Stimulated activated CD4-positive, alpha-beta T cell treated with anti-CD3 and anti-CD28 coated beads, Interleukin-15, amount 100 ng/mL, for 1 hour (primary cell): ENCODE measurements around the gene UBE3B.

Source experiments
- DNase-seq, 2 donors: peaks; one replicate each; pipeline ENCODE4 v3.0.0-alpha.2; 2020; ENCODE audit warnings: low read depth in 1 of 2, low spot score in 1 of 2

The UBE3B gene

GRCh38 chr12:109550281-109550680 is 72.8 kb downstream of the UBE3B start:
- DNase-seq = no peak

DNA sequence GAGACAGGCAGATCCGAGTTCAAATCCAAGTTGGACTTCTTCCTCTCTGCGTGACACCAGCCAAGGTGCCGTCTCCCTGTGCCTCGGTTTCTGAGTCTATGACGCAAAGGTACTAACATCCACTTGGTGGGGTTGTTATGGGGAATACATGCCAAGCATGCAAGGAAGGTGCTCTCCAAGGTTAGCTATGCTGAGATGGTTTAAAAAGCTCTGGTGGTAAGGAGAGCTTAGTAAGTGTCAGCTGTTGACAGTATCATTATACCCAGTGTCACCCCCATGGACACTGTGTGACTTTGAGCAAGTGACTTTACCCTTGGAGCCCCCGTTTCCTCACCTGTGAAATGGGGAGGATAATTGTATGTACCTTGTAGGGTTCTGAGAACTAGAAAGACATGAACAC is 73.7 kb downstream of the UBE3B start:
- DNase-seq = no peak

DNA sequence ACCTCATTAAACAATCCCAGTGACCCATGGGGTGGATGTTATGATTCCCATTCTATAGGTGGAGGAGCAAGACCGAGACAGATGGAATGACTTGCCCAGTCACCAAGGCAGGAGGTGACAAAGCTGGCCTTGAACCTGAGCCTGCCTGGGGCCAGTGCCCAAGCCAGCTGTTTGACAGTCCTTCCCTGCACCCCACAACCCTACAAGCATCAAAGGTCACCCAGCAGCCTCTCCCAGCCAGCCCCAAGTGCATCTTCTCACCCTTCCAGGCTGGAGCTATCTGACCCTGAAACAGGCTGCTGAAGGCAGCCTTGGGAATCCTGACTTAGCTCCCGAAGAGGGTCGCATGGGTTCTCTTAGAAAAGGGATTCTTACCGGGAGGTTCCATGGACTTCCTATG is 75.5 kb downstream of the UBE3B start:
- DNase-seq = no peak

- DNase-seq = no peak
Observed at GRCh38 chr12:109553483-109553882, 76.0 kb downstream of the UBE3B start.

DNA sequence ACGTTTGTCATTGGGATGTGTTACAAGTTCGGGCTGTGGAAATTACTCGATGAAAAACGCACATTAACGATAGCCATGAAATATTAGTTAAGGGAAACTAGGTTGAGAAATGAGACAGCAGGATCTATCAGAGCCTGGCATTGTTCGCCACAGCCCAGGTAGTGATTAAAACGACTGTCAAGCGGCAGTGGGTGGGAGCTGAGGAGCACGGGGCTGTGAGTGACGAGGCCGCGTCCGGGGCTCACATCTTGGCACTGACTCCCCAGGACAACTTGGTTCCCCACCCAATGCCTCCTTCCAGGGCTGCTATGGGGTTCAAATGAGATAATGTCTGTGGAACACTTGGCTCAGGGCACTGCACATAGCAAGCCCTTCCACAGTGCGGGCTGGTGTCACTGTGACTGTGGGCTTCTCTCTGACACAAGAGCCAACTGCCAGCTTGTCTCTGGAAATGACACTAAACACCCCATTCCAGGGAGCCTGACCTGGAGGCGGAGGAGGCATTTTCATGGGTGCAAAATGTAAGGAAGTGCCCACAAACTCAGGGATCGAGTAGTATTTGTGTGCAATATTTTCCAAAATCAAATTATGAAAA is 76.6 kb downstream of the UBE3B start:
- no peak for DNase-seq

DNA sequence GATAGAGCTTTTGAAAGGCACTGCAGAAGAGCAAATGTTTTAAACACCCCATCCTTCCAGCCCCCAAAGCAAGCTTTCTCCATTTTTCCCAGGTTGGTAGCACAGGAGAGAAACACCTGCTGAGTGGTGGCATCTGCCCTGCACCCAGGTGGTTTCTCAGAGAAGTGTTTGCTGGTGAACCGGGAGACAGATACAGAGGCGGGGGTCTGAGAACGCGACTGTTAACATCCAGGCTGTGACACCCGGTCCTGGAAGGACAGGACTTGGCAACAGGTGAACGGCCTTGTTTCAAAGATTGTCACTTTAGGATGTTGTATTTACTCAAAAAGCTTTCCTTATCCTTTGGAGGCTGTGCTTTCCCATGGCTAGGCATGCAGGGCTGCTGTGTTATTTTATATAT is 77.3 kb downstream of the UBE3B start:
- no peak for DNase-seq

DNA sequence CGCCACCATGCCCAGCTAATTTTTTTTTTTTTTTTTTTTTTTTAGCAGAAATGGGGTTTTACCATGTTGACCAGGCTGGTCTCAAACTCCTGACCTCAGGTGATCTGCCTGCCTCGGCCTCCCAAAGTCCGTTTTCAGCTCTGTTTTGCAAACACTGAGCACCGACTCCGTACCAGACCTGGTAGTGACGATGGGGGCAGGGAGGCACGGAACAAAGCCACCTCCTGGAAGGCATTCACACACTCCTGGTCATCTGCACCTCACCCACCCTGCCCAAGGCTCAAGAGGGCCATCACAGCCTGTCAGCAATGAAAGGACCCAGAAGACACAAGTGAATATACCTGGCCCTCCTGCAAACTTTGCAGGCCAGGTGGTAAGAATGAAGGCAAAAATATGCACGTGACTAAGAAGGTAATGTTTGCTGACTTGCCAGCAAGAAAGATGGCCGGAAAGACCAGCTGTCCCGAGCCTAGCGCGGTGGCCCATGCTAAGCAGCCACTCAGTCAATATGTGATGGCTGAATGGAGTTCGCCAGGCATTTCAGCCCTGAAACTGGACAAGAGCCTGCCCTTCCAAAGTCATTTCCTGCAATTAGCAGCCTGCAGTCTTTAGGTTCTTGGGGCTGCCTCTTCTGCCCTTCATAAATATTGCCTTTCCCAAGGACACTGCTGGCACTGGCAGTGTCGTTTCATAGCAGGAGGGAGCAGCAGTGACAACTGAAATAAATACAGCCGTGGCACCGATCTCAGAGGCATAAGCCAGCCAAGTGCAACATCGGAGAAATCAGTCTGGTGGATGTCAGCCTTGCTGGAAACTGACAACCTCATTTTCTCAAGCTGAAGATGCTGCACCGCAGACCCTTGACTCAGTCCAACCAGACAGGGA is 78.2 kb downstream of the UBE3B start:
- DNase-seq = no peak

DNA sequence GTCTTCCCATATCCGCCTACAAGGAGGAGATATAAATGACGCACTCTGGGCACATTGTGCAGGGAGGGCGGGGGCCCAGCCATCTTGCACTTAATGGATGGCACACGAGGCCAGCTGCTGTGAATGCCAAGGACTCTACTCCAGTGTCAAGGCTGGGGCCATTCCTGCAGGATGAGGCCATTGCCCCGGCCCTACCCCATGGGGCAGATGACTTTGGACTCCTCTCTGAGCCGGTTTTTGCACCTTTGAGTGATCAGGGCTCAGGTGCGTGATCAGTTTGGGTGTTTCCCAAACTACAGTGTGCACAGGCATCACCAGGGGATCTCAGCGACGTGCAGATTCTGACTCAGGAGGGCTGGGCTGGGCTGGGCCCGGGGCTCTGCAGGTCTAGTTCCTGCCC is 79.8 kb downstream of the UBE3B start:
- DNase-seq = no peak

- DNase-seq = no peak
Observed at GRCh38 chr12:109557805-109558204, 80.4 kb downstream of the UBE3B start.

DNA sequence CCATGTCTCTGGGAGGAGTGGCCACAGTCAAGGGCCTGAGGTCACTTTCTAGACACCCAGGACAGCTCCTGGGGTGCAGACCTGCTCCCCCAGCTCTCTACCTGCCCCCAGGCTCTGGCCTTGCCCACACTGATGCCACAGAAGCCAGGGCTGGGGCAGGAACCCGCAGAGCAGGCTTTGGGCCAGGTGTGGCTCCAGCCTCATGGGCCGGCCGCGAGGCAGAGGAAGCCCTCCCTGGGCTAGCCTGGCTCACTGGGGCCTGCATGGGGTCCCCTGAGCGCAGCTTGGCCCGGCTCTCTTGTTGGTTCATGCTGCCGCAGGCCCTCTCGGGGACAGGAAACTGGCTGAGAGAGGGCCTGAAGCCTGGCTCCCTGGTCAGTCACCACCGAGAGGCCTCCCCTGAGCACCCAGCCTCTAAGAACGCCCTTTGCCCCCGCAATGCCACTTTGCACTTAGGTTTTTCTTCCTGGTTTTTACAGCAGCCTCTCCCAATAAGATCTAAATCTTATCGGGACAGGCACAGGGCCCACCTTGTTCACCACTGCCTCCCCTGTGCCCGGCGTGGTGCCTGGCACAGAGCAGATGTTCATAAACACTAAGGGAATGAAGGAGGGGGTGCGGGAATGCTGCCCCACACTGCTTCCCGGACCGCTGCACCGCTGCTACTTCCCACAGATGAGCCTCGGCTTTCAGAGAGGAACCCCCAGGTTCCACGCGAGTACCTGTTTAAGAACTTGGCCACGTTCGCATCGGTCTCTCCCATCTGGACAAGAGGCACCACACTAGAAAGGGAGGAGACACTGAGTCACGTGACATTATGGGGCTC is 81.2 kb downstream of the UBE3B start:
- no peak for DNase-seq

DNA sequence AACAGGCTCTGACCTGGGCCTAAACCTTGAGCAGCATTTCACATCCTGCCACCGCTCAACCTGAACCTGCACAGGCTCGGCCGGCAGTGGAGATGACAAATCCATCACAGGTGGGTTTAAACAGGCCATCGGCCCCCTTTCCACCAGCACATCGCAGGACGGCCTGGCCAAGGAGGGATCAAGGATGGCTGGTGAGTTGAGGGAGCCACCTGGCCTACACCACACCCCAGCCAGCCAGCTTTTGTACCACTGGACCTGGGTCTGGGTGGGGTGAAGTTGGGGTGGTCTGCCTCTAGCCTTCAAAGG is 81.7 kb downstream of the UBE3B start:
- DNase-seq = no peak

- DNase-seq = no peak
Observed at GRCh38 chr12:109559601-109560000, 82.2 kb downstream of the UBE3B start.

GRCh38 chr12:109560867-109561710 is 83.7 kb downstream of the UBE3B start:
- no peak for DNase-seq

- no peak for DNase-seq
Observed at GRCh38 chr12:109561711-109562030, 84.2 kb downstream of the UBE3B start.

DNA sequence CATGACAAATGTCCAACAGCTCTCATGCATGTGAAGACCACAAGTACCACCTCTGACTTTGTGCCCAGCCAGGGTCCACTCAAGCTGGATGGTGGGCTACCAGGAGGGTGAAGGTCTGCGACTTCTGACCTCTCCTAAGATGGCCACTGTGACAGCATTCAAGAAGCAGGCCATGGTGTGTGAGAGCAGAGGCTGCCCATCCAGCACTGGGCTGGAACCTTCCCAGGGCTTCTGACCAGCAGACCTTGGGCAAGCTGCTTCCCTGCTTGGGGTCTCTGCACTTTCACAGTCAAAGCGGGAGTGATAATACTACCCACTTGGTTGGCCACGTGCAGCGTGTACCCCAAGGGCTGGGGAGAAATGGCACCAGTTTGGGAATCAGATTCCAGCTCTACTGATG is 85.4 kb downstream of the UBE3B start:
- no peak for DNase-seq

DNA sequence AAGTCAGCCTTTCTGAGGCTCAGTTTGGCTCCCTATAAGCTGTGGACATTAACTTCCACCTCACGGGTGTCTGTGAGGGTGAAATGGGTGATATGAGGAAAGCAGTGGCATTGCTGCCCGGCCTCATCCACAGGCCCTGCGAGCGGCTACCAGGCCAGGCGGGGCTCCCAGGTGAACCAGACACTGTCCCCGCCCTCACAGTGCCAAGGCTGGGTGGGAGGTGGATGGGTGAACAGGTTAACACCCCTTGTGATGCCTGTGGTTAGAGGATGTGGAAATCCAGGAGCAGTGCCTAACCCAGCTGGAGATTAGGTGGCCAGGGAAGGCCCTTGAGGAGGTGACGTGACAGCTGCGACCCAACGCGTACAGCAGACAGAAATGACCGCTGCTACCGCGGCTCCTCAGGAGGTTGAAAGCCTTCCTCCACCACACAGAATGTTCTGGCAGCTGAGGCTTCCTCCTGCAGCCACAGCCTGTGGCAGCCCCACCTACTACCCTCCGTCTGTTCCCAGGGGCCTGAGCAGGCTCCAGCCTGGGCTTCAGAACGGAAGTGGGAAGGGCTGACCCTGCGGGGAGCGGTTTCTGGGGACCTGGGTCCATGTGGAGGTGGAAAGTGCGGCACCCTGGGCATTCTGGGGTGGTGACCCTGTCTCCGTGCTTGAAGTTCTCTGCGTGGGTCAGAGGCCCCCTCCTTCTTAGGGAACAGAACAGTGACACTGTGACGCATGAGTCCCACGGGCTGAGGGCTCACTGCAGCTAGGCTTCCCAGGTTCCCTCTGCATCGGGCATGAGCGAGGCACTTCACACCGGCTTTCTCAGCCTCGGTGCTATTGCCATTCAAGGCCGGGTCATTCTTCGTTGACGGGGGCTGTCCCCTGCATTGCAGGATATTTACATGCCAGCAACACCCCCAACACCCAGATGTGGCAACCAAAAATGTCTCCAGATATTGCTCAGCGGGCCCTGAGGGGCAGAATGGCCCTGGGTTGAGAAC is 86.2 kb downstream of the UBE3B start:
- no peak for DNase-seq

DNA sequence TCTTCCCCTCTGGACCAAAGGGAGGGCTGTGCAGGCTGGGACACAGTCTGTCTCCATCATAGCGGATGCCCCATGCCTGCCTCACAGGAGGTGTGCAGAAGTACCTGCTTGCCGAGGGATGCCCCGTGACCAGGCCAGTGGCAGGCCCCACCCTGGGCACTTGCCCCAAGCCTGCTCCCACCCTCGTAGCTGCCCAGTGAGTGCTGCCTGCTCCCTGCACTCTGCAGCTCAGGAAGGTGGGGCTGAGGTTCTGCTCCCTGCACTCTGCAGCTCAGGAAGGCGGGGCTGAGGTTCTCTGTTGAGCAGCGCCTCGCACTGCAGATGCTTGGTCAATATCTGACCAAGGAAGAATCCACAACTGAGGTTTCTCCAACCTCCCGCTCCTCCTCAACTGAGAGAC is 89.0 kb downstream of the UBE3B start:
- DNase-seq = no peak

- no peak for DNase-seq
Observed at GRCh38 chr12:109567296-109567695, 89.9 kb downstream of the UBE3B start.

GRCh38 chr12:109567967-109568366 is 90.5 kb downstream of the UBE3B start:
- DNase-seq = no peak

DNA sequence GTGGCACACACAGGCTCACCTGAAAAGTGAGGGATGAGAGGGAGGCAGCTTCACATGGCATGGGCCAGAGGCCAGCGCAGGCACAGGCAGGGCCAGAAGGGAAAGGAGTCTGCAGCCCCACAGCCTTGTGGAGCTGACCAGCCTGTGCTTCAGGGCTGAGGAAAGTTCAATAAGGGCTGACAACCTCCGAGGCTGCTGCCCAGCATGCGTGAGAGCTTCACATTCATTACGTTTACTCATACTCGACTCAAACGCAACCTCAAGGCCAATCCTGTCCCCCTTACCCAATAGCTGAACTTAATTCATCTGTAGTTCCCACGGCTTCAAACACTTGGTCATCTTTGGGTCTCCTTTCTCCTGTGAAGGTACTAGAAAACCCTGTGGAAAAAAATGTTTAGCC is 91.1 kb downstream of the UBE3B start:
- no peak for DNase-seq
